Tibial nerve (tissue), 4 donors: ENCODE data around the gene ZYG11B. TPM values are rescaled to one million over a fixed set of nuclear protein-coding genes. Genes with fewer than 3 reads are reported as not detected.
"Not testable (repeated sequence)": the region's sequence is repeated elsewhere in the genome, so short reads cannot be mapped to it uniquely, and the experiment has no call there.

Source experiments
- DNase-seq, 2 donors: peaks; one replicate each; pipeline ENCODE4 v3.0.0-alpha.2; 2019; ENCODE audit warnings: low spot score in 2 of 2
- H3K27ac ChIP-seq, 4 donors: fragments of 200-600 bp; sonication (generic) in 3 of 4; one replicate each; pipeline ENCODE4 v1.5.1; 2017 to 2019; ENCODE audit warnings: mild to moderate bottlenecking in 1 of 4
- H3K27me3 ChIP-seq, 2 donors: fragments of 200-600 bp; sonication (generic) in 1 of 2; one replicate each; pipeline versions ENCODE4 v1.5.1 to v1.6.0; 2017 to 2019
- H3K36me3 ChIP-seq, 3 donors: fragments of 200-600 bp; sonication (generic); one replicate each; pipeline ENCODE4 v1.5.1; 2018 to 2019
- H3K4me1 ChIP-seq, 4 donors: fragments of 200-600 bp; sonication (generic) in 3 of 4; one replicate each; pipeline ENCODE4 v1.5.1; 2017 to 2019
- H3K4me3 ChIP-seq, 4 donors: fragments of 200-600 bp; sonication (generic) in 3 of 4; one replicate each; pipeline ENCODE4 v1.5.1; 2017 to 2019; ENCODE audit warnings: mild to moderate bottlenecking in 1 of 4, moderate library complexity in 1 of 4
- H3K9me3 ChIP-seq, 4 donors: fragments of 200-600 bp; sonication (generic) in 3 of 4; one replicate each; pipeline ENCODE4 v1.5.1; 2017 to 2019
- EP300 ChIP-seq, 2 donors: sonication (generic); formaldehyde crosslinking; IDR thresholded peaks; one replicate each; pipeline ENCODE4 v1.6.1; 2017; ENCODE audit warnings: antibody characterized with exemption in 2 of 2, mild to moderate bottlenecking in 1 of 2
- POLR2A ChIP-seq, 2 donors: fragments of 450-650 bp; IDR thresholded peaks; one replicate each; pipeline ENCODE4 v1.6.1; 2017; ENCODE audit warnings: antibody characterized with exemption in 2 of 2, mild to moderate bottlenecking in 2 of 2, moderate library complexity in 2 of 2
- WGBS, 2 donors: methylation state at CpG; one replicate each; pipeline ENCODE4 v1.1.5; 2018; 5-methylcytosine and 5-hydroxymethylcytosine counted together
- total RNA-seq, 4 donors: library from RNA; depleted of rRNA; stranded (reverse); fragments of >200 nt; gene quantifications; one replicate each; pipeline ENCODE4 v1.1.0, GENCODE V29; 2016
- TF ChIP-seq, protein P1 (sequence below), 5 experiments: fragments of 200-600 bp in 3 of 5; fragments of 450-650 bp in 2 of 5; sonication (generic) in 3 of 5; IDR thresholded peaks; one replicate each; pipeline ENCODE4 v1.5.1; 2016 to 2019; ENCODE audit warnings: antibody characterized with exemption in 5 of 5, mild to moderate bottlenecking in 3 of 5, moderate library complexity in 2 of 5

ZYG11B gene
- total RNA-seq, 4 donors from 2014 or later = 41.9 to 46.5 (median 42.7) TPM

GRCh38 chr1:52691821-52692220 is 34.4 kb upstream of the ZYG11B start:
- no peak overlapping the region for H3K27ac ChIP-seq
- H3K9me3 ChIP-seq = no peaks in the 10 kb centered on the region
- 86 to 93% methylated on average over 3 of the region's 3 CpGs for WGBS, 2 donors
- no peaks in the 10 kb centered on the region for H3K27me3 ChIP-seq
- H3K4me1 ChIP-seq = peaks cover 0 to under 1% (median 0%) of the 10 kb centered on the region in 4 donors
- H3K36me3 ChIP-seq = peaks cover 0 to 64% (median 6%) of the 10 kb centered on the region in 3 donors
- TF ChIP-seq POLR2A (IDR thresholded peaks at IDR 0.05) (no peak), EP300 (IDR thresholded peaks at IDR 0.05) (no peak)
- TF ChIP-seq, protein P1, sequence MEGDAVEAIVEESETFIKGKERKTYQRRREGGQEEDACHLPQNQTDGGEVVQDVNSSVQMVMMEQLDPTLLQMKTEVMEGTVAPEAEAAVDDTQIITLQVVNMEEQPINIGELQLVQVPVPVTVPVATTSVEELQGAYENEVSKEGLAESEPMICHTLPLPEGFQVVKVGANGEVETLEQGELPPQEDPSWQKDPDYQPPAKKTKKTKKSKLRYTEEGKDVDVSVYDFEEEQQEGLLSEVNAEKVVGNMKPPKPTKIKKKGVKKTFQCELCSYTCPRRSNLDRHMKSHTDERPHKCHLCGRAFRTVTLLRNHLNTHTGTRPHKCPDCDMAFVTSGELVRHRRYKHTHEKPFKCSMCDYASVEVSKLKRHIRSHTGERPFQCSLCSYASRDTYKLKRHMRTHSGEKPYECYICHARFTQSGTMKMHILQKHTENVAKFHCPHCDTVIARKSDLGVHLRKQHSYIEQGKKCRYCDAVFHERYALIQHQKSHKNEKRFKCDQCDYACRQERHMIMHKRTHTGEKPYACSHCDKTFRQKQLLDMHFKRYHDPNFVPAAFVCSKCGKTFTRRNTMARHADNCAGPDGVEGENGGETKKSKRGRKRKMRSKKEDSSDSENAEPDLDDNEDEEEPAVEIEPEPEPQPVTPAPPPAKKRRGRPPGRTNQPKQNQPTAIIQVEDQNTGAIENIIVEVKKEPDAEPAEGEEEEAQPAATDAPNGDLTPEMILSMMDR (IDR thresholded peaks at IDR 0.05) = no peak
- H3K4me3 ChIP-seq = no peak overlapping the region
- no peak for DNase-seq

GRCh38 chr1:52692697-52693096 is 33.6 kb upstream of the ZYG11B start:
- peaks cover 0 to 55% (median 2%) of the 10 kb centered on the region in 3 donors for H3K36me3 ChIP-seq
- H3K9me3 ChIP-seq = no peaks in the 10 kb centered on the region

GRCh38 chr1:52693351-52693750 is 32.9 kb upstream of the ZYG11B start:
- H3K27me3 ChIP-seq, H3K4me3 ChIP-seq, H3K4me1 ChIP-seq, H3K9me3 ChIP-seq, DNase-seq, H3K27ac ChIP-seq: not testable (repeated sequence)
- H3K36me3 ChIP-seq = peaks cover 0 to 48% (median 0%) of the 10 kb centered on the region in 3 donors
- 95 to 96% methylated on average over 10 of the region's 10 CpGs for WGBS, 2 donors

More at GRCh38 chr1:52692697-52693096, 33.6 kb upstream of the ZYG11B start:
- H3K27ac ChIP-seq = no peak overlapping the region
- H3K27me3 ChIP-seq = no peaks in the 10 kb centered on the region
- TF ChIP-seq POLR2A (IDR thresholded peaks at IDR 0.05) (no peak), EP300 (IDR thresholded peaks at IDR 0.05) (no peak)
- TF ChIP-seq, protein P1 (IDR thresholded peaks at IDR 0.05) = no peak
- no peak for DNase-seq
- H3K4me3 ChIP-seq = no peak overlapping the region
- peaks cover 0 to 9% (median 0%) of the 10 kb centered on the region in 4 donors for H3K4me1 ChIP-seq
- 91 to 100% methylated on average over 4 of the region's 4 CpGs for WGBS, 2 donors

- TF ChIP-seq POLR2A (IDR thresholded peaks at IDR 0.05) (no peak), EP300 (IDR thresholded peaks at IDR 0.05) (no peak)
- TF ChIP-seq, protein P1 (IDR thresholded peaks at IDR 0.05) = no peak
- no peaks in the 10 kb centered on the region for H3K9me3 ChIP-seq
- H3K27ac ChIP-seq = no peak overlapping the region
- H3K4me3 ChIP-seq = no peak overlapping the region
- DNase-seq = no peak
- peaks cover 0 to 14% (median 4%) of the 10 kb centered on the region in 4 donors for H3K4me1 ChIP-seq
- no peaks in the 10 kb centered on the region for H3K27me3 ChIP-seq
- H3K36me3 ChIP-seq = peaks cover 0 to 44% (median 0%) of the 10 kb centered on the region in 3 donors
- WGBS, 2 donors = 95 to 97% methylated on average over 1 of the region's 1 CpG
Observed at GRCh38 chr1:52693843-52694242, 32.4 kb upstream of the ZYG11B start.

DNA sequence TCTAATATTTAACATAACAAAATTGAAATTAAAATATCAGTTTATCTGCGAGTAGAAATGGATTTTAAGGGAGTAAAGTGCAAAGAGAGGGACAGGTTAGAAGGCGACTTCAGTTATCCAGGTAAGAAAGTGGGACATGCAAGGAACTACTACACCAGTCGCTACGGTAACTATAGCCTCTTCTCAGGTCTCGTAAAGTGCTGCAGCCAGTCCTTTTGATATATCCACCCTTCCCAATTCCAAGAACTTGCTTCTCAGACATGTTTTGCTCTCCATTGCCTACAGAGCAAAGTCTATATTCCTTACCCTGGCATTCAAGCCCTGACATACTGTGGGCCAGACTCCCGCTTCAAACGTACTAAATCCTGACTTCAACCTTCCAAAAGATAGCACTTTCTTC is 30.6 kb upstream of the ZYG11B start:
- 96% methylated on average over 7 of the region's 7 CpGs for WGBS, 2 donors
- no peak for DNase-seq
- TF ChIP-seq, protein P1 (IDR thresholded peaks at IDR 0.05) = no peak
- no peak for TF ChIP-seq POLR2A (IDR thresholded peaks at IDR 0.05)
- TF ChIP-seq EP300 (IDR thresholded peaks at IDR 0.05) = no peak
- H3K27me3 ChIP-seq = no peaks in the 10 kb centered on the region
- H3K9me3 ChIP-seq = no peaks in the 10 kb centered on the region
- no peak overlapping the region for H3K27ac ChIP-seq
- peaks cover 0 to 26% (median 0%) of the 10 kb centered on the region in 3 donors for H3K36me3 ChIP-seq
- H3K4me3 ChIP-seq = no peak overlapping the region
- peaks cover 0 to 14% (median 6%) of the 10 kb centered on the region in 4 donors for H3K4me1 ChIP-seq
